Activated CD8-positive, alpha-beta T cell treated with anti-CD3 and anti-CD28 coated beads, Interleukin-2, amount 10 ng/mL, durations not matched to agents 7 days and 5 days (primary cell): Measurements from ENCODE around the gene CEMIP. TPM values are rescaled to one million over a fixed set of nuclear protein-coding genes. Genes with fewer than 3 reads are reported as not detected.

Experiments used
- ATAC-seq: fragments of 150-1000 bp; cut with Tn5 transposase; one replicate; pipeline ENCODE4 v1.10.0; 2021; ENCODE audit warnings: moderate library complexity
- CTCF ChIA-PET: fragments of 350-600 bp; sonication (Branson Sonifier 250); formaldehyde crosslinking; loops from one replicate; lab custom pipeline; 2021; ENCODE audit warnings: antibody characterized with exemption; lab: Charles Lee
- POLR2A ChIA-PET: fragments of 350-600 bp; sonication (Branson Sonifier 250); formaldehyde crosslinking; loops from one replicate; lab custom pipeline; 2021; ENCODE audit warnings: antibody characterized with exemption; lab: Charles Lee
- DNase-seq: peaks from one replicate; pipeline ENCODE4 v3.0.0-alpha.2; 2020
- H3K27ac Mint-ChIP-seq: one replicate; pipeline ENCODE4 v1.8.0; 2021; ENCODE audit warnings: mild to moderate bottlenecking, mixed read lengths
- H3K27me3 Mint-ChIP-seq: one replicate; pipeline ENCODE4 v1.8.0; 2021; ENCODE audit warnings: low read depth, mixed read lengths
- H3K36me3 Mint-ChIP-seq: one replicate; pipeline ENCODE4 v1.8.0; 2021; ENCODE audit warnings: low read depth, mixed read lengths
- H3K4me1 Mint-ChIP-seq: one replicate; pipeline ENCODE4 v1.8.0; 2021; ENCODE audit warnings: low read depth, mixed read lengths
- H3K4me3 Mint-ChIP-seq: one replicate; pipeline ENCODE4 v1.8.0; 2021; ENCODE audit warnings: mild to moderate bottlenecking, mixed read lengths
- H3K9me3 Mint-ChIP-seq: one replicate; pipeline ENCODE4 v1.8.0; 2022; ENCODE audit warnings: mixed read lengths; ENCODE audit not compliant: insufficient read depth
- total RNA-seq, 2 experiments: library from RNA; stranded (reverse); gene quantifications; one replicate each; pipeline ENCODE4 v1.2.3, GENCODE V29; 2021

The CEMIP gene
- total RNA-seq, 2 experiments from 2014 or later: not detected

GRCh38 chr15:80904998-80905397 lies 125.8 kb downstream of the CEMIP start:
- H3K4me3 Mint-ChIP-seq: no peak overlapping the region
- ChIA-PET CTCF (no interaction called here), POLR2A (no interaction called here)
- peaks cover 3% of the 10 kb centered on the region for H3K36me3 Mint-ChIP-seq
- H3K9me3 Mint-ChIP-seq: no peaks in the 10 kb centered on the region
- no peak overlapping the region for H3K27ac Mint-ChIP-seq
- H3K27me3 Mint-ChIP-seq: no peaks in the 10 kb centered on the region
- DNase-seq: no peak
- H3K4me1 Mint-ChIP-seq: no peaks in the 10 kb centered on the region
- no peak for ATAC-seq

GRCh38 chr15:80906159-80906766 lies 127.1 kb downstream of the CEMIP start:
- Mint-ChIP-seq H3K36me3 (peaks cover 3% of the 10 kb centered on the region), H3K9me3 (no peaks in the 10 kb centered on the region), H3K27ac (no peak overlapping the region), H3K27me3 (no peaks in the 10 kb centered on the region), H3K4me3 (no peak overlapping the region), H3K4me1 (no peaks in the 10 kb centered on the region)
- ChIA-PET POLR2A (no interaction called here), CTCF (no interaction called here)
- ATAC-seq (no peak), DNase-seq (no peak)

GRCh38 chr15:80911821-80912220 lies 132.7 kb downstream of the CEMIP start:
- ATAC-seq (no peak), DNase-seq (no peak)
- H3K27ac Mint-ChIP-seq: no peak overlapping the region
- peaks cover 3% of the 10 kb centered on the region for H3K36me3 Mint-ChIP-seq
- H3K9me3 Mint-ChIP-seq: no peaks in the 10 kb centered on the region
- peaks cover 5% of the 10 kb centered on the region for H3K27me3 Mint-ChIP-seq
- ChIA-PET POLR2A (no interaction called here), CTCF (interaction anchor here (1.2 kb wide), 1 partner anchor 58 kb away, joined by 6 read pairs; no protein-coding TSS in a partner anchor)
- no peak overlapping the region for H3K4me3 Mint-ChIP-seq
- peaks cover 5% of the 10 kb centered on the region for H3K4me1 Mint-ChIP-seq

- DNase-seq (no peak), ATAC-seq (no peak)
- H3K4me1 Mint-ChIP-seq: peaks cover 5% of the 10 kb centered on the region
- peaks cover 3% of the 10 kb centered on the region for H3K36me3 Mint-ChIP-seq
- H3K27ac Mint-ChIP-seq: no peak overlapping the region
- ChIA-PET POLR2A (no interaction called here), CTCF (no interaction called here)
- H3K4me3 Mint-ChIP-seq: no peak overlapping the region
- peaks cover 5% of the 10 kb centered on the region for H3K27me3 Mint-ChIP-seq
- no peaks in the 10 kb centered on the region for H3K9me3 Mint-ChIP-seq
These were observed 133.5 kb downstream of the CEMIP start for GRCh38 chr15:80912673-80913072.

- H3K27ac Mint-ChIP-seq: no peak overlapping the region
- H3K27me3 Mint-ChIP-seq: peaks cover 5% of the 10 kb centered on the region
- peaks cover 7% of the 10 kb centered on the region for H3K4me1 Mint-ChIP-seq
- H3K4me3 Mint-ChIP-seq: no peak overlapping the region
- ATAC-seq (no peak), DNase-seq (no peak)
- H3K36me3 Mint-ChIP-seq: peaks cover 3% of the 10 kb centered on the region
- CTCF ChIA-PET: no interaction called here
- POLR2A ChIA-PET: no interaction called here
- no peaks in the 10 kb centered on the region for H3K9me3 Mint-ChIP-seq
These were observed 134.4 kb downstream of the CEMIP start for GRCh38 chr15:80913541-80913940.

GRCh38 chr15:80915472-80915871 lies 136.3 kb downstream of the CEMIP start:
- H3K4me3 Mint-ChIP-seq: no peak overlapping the region
- no peaks in the 10 kb centered on the region for H3K36me3 Mint-ChIP-seq
- ChIA-PET CTCF (no interaction called here), POLR2A (no interaction called here)
- no peaks in the 10 kb centered on the region for H3K9me3 Mint-ChIP-seq
- H3K27me3 Mint-ChIP-seq: peaks cover 5% of the 10 kb centered on the region
- DNase-seq (no peak), ATAC-seq (no peak)
- peaks cover 19% of the 10 kb centered on the region for H3K4me1 Mint-ChIP-seq
- H3K27ac Mint-ChIP-seq: no peak overlapping the region

- CTCF ChIA-PET: no interaction called here
- peaks cover 5% of the 10 kb centered on the region for H3K27me3 Mint-ChIP-seq
- no peak overlapping the region for H3K27ac Mint-ChIP-seq
- H3K4me3 Mint-ChIP-seq: no peak overlapping the region
- no peaks in the 10 kb centered on the region for H3K9me3 Mint-ChIP-seq
- ATAC-seq (no peak), DNase-seq (no peak)
- POLR2A ChIA-PET: no interaction called here
- H3K4me1 Mint-ChIP-seq: peaks cover 25% of the 10 kb centered on the region
- H3K36me3 Mint-ChIP-seq: no peaks in the 10 kb centered on the region
These were observed 136.9 kb downstream of the CEMIP start for GRCh38 chr15:80916056-80916455.

- peaks cover 5% of the 10 kb centered on the region for H3K27me3 Mint-ChIP-seq
- CTCF ChIA-PET: no interaction called here
These were observed 139.1 kb downstream of the CEMIP start for GRCh38 chr15:80918196-80918783.

GRCh38 chr15:80920271-80920699 lies 141.1 kb downstream of the CEMIP start:
- CTCF ChIA-PET: interaction anchor here (0.9 to 2.2 kb wide), 5 partner anchors 13 to 346 kb away, joined by 3 to 11 read pairs (median 3); partner anchors contain the start of gene CEMIP
- Mint-ChIP-seq H3K9me3 (no peaks in the 10 kb centered on the region), H3K27ac (no peak overlapping the region), H3K27me3 (peaks cover 2% of the 10 kb centered on the region), H3K4me1 (peaks cover 23% of the 10 kb centered on the region), H3K36me3 (no peaks in the 10 kb centered on the region), H3K4me3 (no peak overlapping the region)
- POLR2A ChIA-PET: no interaction called here
- peak; percentile 73 for ATAC-seq
- peak; percentile 60 for DNase-seq

More at GRCh38 chr15:80918196-80918783, 139.1 kb downstream of the CEMIP start:
- Mint-ChIP-seq H3K27ac (no peak overlapping the region), H3K9me3 (no peaks in the 10 kb centered on the region), H3K4me3 (no peak overlapping the region), H3K4me1 (peaks cover 24% of the 10 kb centered on the region), H3K36me3 (no peaks in the 10 kb centered on the region)
- DNase-seq: no peak
- POLR2A ChIA-PET: interaction anchor here (1.0 kb wide), 1 partner anchor 21 kb away, joined by 3 read pairs; no protein-coding TSS in a partner anchor
- no peak for ATAC-seq

GRCh38 chr15:80921736-80922410 lies 142.7 kb downstream of the CEMIP start:
- ATAC-seq (no peak), DNase-seq (no peak)
- POLR2A ChIA-PET: no interaction called here
- CTCF ChIA-PET: interaction anchor here (1.0 to 2.2 kb wide), 2 partner anchors 46 to 48 kb away, joined by 3 to 11 read pairs; no protein-coding TSS in a partner anchor
- Mint-ChIP-seq H3K4me3 (no peak overlapping the region), H3K36me3 (no peaks in the 10 kb centered on the region), H3K9me3 (no peaks in the 10 kb centered on the region), H3K27ac (no peak overlapping the region), H3K27me3 (no peaks in the 10 kb centered on the region), H3K4me1 (peaks cover 23% of the 10 kb centered on the region)

GRCh38 chr15:80923668-80924067 lies 144.5 kb downstream of the CEMIP start:
- Mint-ChIP-seq H3K9me3 (no peaks in the 10 kb centered on the region), H3K36me3 (no peaks in the 10 kb centered on the region), H3K27ac (no peak overlapping the region), H3K4me1 (peaks cover 20% of the 10 kb centered on the region), H3K4me3 (no peak overlapping the region), H3K27me3 (no peaks in the 10 kb centered on the region)
- POLR2A ChIA-PET: no interaction called here
- no peak for ATAC-seq
- DNase-seq: no peak
- CTCF ChIA-PET: no interaction called here

GRCh38 chr15:80924278-80924677 lies 145.1 kb downstream of the CEMIP start:
- no peaks in the 10 kb centered on the region for H3K36me3 Mint-ChIP-seq
- H3K9me3 Mint-ChIP-seq: no peaks in the 10 kb centered on the region
- no peak overlapping the region for H3K27ac Mint-ChIP-seq
- ChIA-PET POLR2A (no interaction called here), CTCF (interaction anchor here (1.0 kb wide), 1 partner anchor 342 kb away, joined by 3 read pairs; no protein-coding TSS in a partner anchor)
- no peak for DNase-seq
- H3K4me3 Mint-ChIP-seq: no peak overlapping the region
- no peaks in the 10 kb centered on the region for H3K27me3 Mint-ChIP-seq
- ATAC-seq: no peak
- peaks cover 20% of the 10 kb centered on the region for H3K4me1 Mint-ChIP-seq
